ENCODE data around the gene SNX21.

Gene SNX21

GRCh38 chr20:45798935-45799642 lies 34.5 kb upstream of the SNX21 start:
- DNase-seq (ENCODE audit: extremely low spot score): peak; percentile 73
- ChIA-PET POLR2A (no interaction called here), CTCF (interaction anchor here (0.7 to 2.9 kb wide), 30 partner anchors 9 to 439 kb away, joined by 3 to 27 read pairs (median 4); no protein-coding TSS in a partner anchor)
- peak; percentile 69 for TF ChIP-seq CTCF (IDR thresholded peaks at IDR 0.05; ENCODE audit: control extremely low read depth, extremely low read depth, low read depth, missing control alignments)

DNA sequence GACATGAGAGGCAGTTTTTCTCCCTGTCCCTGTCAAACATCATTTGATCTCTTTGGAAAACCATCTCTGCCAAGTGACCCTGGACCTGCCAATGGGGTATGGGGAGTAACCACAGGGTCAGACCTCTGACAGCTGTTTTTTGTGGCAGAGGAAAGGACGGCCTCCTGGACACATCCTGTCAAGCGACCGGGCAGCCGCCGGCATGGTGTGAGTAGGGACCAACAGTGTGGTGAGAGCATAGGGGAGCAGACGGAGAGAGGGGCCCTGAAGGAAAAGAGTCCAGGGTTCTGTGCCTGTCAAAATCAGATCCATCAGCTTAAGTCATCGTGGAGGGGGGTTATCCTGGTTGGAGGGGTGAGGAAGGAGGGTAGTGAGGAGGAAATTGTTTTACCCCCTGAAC lies 31.7 kb upstream of the SNX21 start:
- no peak for DNase-seq (ENCODE audit: extremely low spot score)
- ChIA-PET POLR2A (interaction anchor here (0.6 kb wide), 1 partner anchor 26 kb away, joined by 5 read pairs; no protein-coding TSS in a partner anchor), CTCF (no interaction called here)
- no peak for TF ChIP-seq CTCF (IDR thresholded peaks at IDR 0.05; ENCODE audit: control extremely low read depth, extremely low read depth, low read depth, missing control alignments)

GRCh38 chr20:45810191-45810970 lies 23.2 kb upstream of the SNX21 start:
- CTCF ChIA-PET: interaction anchor here (1.5 to 4.0 kb wide), 2 partner anchors 11 kb away, joined by 5 to 22 read pairs; no protein-coding TSS in a partner anchor

GRCh38 chr20:45812157-45813005 lies 21.2 kb upstream of the SNX21 start, which contains the start of gene UBE2C:
UBE2C (plus strand) TSS chr20:45812644; CDS start chr20:45812696, 52 bp downstream.
- TF ChIP-seq CTCF (IDR thresholded peaks at IDR 0.05; ENCODE audit: control extremely low read depth, extremely low read depth, low read depth, missing control alignments): no peak
- DNase-seq (ENCODE audit: extremely low spot score): peak; percentile 99
- ChIA-PET POLR2A (interaction anchor here (1.2 kb wide), 1 partner anchor 16 kb away, joined by 3 read pairs; no protein-coding TSS in a partner anchor), CTCF (interaction anchor here (1.0 to 2.2 kb wide), 3 partner anchors 12 to 41 kb away, joined by 3 to 7 read pairs (median 5); no protein-coding TSS in a partner anchor)

More at GRCh38 chr20:45810191-45810970, 23.2 kb upstream of the SNX21 start:
- TF ChIP-seq CTCF (IDR thresholded peaks at IDR 0.05; ENCODE audit: control extremely low read depth, extremely low read depth, low read depth, missing control alignments): no peak
- DNase-seq (ENCODE audit: extremely low spot score): no peak
- POLR2A ChIA-PET: no interaction called here

DNA sequence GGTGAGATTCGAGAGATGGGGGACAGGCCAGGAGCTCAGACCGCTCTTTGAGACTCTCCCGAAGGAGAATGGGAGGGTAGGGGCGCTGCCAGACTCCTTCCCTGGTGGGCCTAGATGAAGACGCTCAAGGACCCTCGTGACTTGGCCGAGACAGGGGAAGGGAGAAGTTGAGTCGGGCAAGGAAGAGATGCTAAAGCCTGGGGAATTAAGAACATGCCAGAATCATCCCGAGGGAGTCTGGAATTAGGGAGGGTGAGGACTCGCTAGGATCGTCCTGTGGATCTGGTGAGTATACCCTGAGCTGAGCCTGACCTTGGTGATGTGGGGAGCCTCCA lies 20.6 kb upstream of the SNX21 start:
- no peak for TF ChIP-seq CTCF (IDR thresholded peaks at IDR 0.05; ENCODE audit: control extremely low read depth, extremely low read depth, low read depth, missing control alignments)
- DNase-seq (ENCODE audit: extremely low spot score): no peak
- CTCF ChIA-PET: interaction anchor here (0.5 to 2.2 kb wide), 4 partner anchors 13 to 439 kb away, joined by 3 to 7 read pairs (median 3); no protein-coding TSS in a partner anchor
- POLR2A ChIA-PET: interaction anchor here (1.2 kb wide), 1 partner anchor 17 kb away, joined by 3 read pairs; no protein-coding TSS in a partner anchor
